HEK293 (cell line): ENCODE results near the gene TWIST2.

Source experiments
- CTCF ChIA-PET: fragments of 350-600 bp; formaldehyde crosslinking; extraction: SDS; loops from one replicate; lab custom pipeline; 2021; ENCODE audit warnings: antibody characterized with exemption; lab: Yijun Ruan, JAX
- POLR2A ChIA-PET: fragments of 300-600 bp; formaldehyde crosslinking; extraction: SDS; loops from one replicate; lab custom pipeline; 2020; ENCODE audit warnings: antibody characterized with exemption, inconsistent platforms; lab: Yijun Ruan, JAX
- H3K27ac ChIP-seq: fragments of 200-500 bp; sonication (Bioruptor generic); 2 replicates; pipeline ENCODE4 v1.5.1; 2014; ENCODE audit warnings: low read depth, low read length, control low read depth, inconsistent platforms; ENCODE audit errors: extremely low read depth
- H3K36me3 ChIP-seq, 2 experiments: fragments of 200-500 bp in 1 of 2; sonication (Bioruptor generic) in 1 of 2; 1 replicate in 1 of 2; 2 replicates in 1 of 2; pipeline ENCODE4 v1.5.1; 2014 to 2017; ENCODE audit warnings: inconsistent platforms in 2 of 2, low read length in 2 of 2; ENCODE audit not compliant: control insufficient read depth in 2 of 2, insufficient read depth in 1 of 2
- H3K4me1 ChIP-seq: fragments of 200-500 bp; sonication (Bioruptor generic); 2 replicates; pipeline ENCODE4 v1.5.1; 2014; ENCODE audit warnings: mild to moderate bottlenecking, low read length, inconsistent platforms; ENCODE audit not compliant: control insufficient read depth, insufficient read depth
- H3K4me3 ChIP-seq: 2 replicates; pipeline ENCODE4 v1.5.1; 2011; ENCODE audit warnings: low read depth, mild to moderate bottlenecking, control low read depth, low read length, moderate library complexity
- H3K9me3 ChIP-seq: fragments of 200-500 bp; sonication (Bioruptor generic); 2 replicates; pipeline ENCODE4 v1.5.1; 2014; ENCODE audit warnings: low read depth, low read length, inconsistent platforms; ENCODE audit not compliant: control insufficient read depth, insufficient read depth
- BCL11A ChIP-seq: fragments of 450-650 bp; formaldehyde crosslinking; IDR thresholded peaks from 2 replicates; pipeline ENCODE4 v1.5.1; 2016; ENCODE audit warnings: low read depth, missing biosample characterization, missing genetic modification characterization
- EGR2 ChIP-seq: fragments of 450-650 bp; formaldehyde crosslinking; IDR thresholded peaks from 2 replicates; pipeline ENCODE4 v1.5.1; 2016; ENCODE audit warnings: low read depth, missing biosample characterization, missing genetic modification characterization
- FEZF1 ChIP-seq: fragments of 450-650 bp; formaldehyde crosslinking; IDR thresholded peaks from 2 replicates; pipeline ENCODE4 v1.5.1; 2016; ENCODE audit warnings: missing biosample characterization, missing genetic modification characterization
- KLF1 ChIP-seq: fragments of 450-650 bp; formaldehyde crosslinking; IDR thresholded peaks from 2 replicates; pipeline ENCODE4 v1.5.1; 2016; ENCODE audit warnings: missing biosample characterization, missing genetic modification characterization
- KLF8 ChIP-seq: fragments of 450-650 bp; formaldehyde crosslinking; IDR thresholded peaks from 2 replicates; pipeline ENCODE4 v1.5.1; 2016; ENCODE audit warnings: missing biosample characterization, missing genetic modification characterization
- YY1 ChIP-seq: fragments of 450-650 bp; formaldehyde crosslinking; IDR thresholded peaks from 2 replicates; pipeline ENCODE4 v1.5.1; 2018; ENCODE audit warnings: missing biosample characterization, missing genetic modification characterization
- ZBTB48 ChIP-seq: fragments of 450-650 bp; formaldehyde crosslinking; IDR thresholded peaks from 2 replicates; pipeline ENCODE4 v1.5.1; 2016; ENCODE audit warnings: missing biosample characterization, missing genetic modification characterization
- ZNF112 ChIP-seq: fragments of 450-650 bp; formaldehyde crosslinking; IDR thresholded peaks from 2 replicates; pipeline ENCODE4 v1.5.0; 2017; ENCODE audit warnings: missing biosample characterization, missing genetic modification characterization
- ZNF16 ChIP-seq: fragments of 450-650 bp; formaldehyde crosslinking; IDR thresholded peaks from 2 replicates; pipeline ENCODE4 v1.5.1; 2016; ENCODE audit warnings: low read depth, missing biosample characterization, missing genetic modification characterization
- ZNF239 ChIP-seq: fragments of 450-650 bp; formaldehyde crosslinking; IDR thresholded peaks from 2 replicates; pipeline ENCODE4 v1.5.1; 2016; ENCODE audit warnings: missing biosample characterization, missing genetic modification characterization
- ZNF24 ChIP-seq: fragments of 450-650 bp; formaldehyde crosslinking; IDR thresholded peaks from 2 replicates; pipeline ENCODE4 v1.5.1; 2016; ENCODE audit warnings: missing biosample characterization, missing genetic modification characterization
- ZNF324 ChIP-seq: fragments of 450-650 bp; formaldehyde crosslinking; IDR thresholded peaks from 2 replicates; pipeline ENCODE4 v1.5.1; 2016; ENCODE audit warnings: missing biosample characterization, missing genetic modification characterization
- ZNF37A ChIP-seq: fragments of 450-650 bp; IDR thresholded peaks from 2 replicates; pipeline ENCODE4 v1.5.1; 2018; ENCODE audit warnings: missing biosample characterization, missing genetic modification characterization
- ZNF391 ChIP-seq: fragments of 450-650 bp; formaldehyde crosslinking; IDR thresholded peaks from 2 replicates; pipeline ENCODE4 v1.5.1; 2016; ENCODE audit warnings: low read depth, missing biosample characterization, missing genetic modification characterization, borderline replicate concordance
- ZNF404 ChIP-seq: fragments of 450-650 bp; formaldehyde crosslinking; IDR thresholded peaks from 2 replicates; pipeline ENCODE4 v1.5.1; 2017; ENCODE audit warnings: missing biosample characterization, missing genetic modification characterization
- ZNF623 ChIP-seq: fragments of 450-650 bp; formaldehyde crosslinking; IDR thresholded peaks from 2 replicates; pipeline ENCODE4 v1.5.1; 2016; ENCODE audit warnings: missing biosample characterization, missing genetic modification characterization
- ZNF664 ChIP-seq: fragments of 450-650 bp; formaldehyde crosslinking; IDR thresholded peaks from 2 replicates; pipeline ENCODE4 v1.5.1; 2016; ENCODE audit warnings: missing biosample characterization, missing genetic modification characterization
- ZNF707 ChIP-seq: fragments of 450-650 bp; formaldehyde crosslinking; IDR thresholded peaks from 2 replicates; pipeline ENCODE4 v1.5.1; 2016; ENCODE audit warnings: missing biosample characterization, missing genetic modification characterization
- ZXDB ChIP-seq: fragments of 450-650 bp; formaldehyde crosslinking; IDR thresholded peaks from 2 replicates; pipeline ENCODE4 v1.5.1; 2016; ENCODE audit warnings: missing biosample characterization, missing genetic modification characterization
- TF ChIP-seq, protein P1 (sequence below): fragments of 450-650 bp; formaldehyde crosslinking; IDR thresholded peaks from 2 replicates; pipeline ENCODE4 v1.5.1; 2016; ENCODE audit warnings: missing biosample characterization, missing genetic modification characterization
- TF ChIP-seq, protein P2 (sequence below): fragments of 450-650 bp; formaldehyde crosslinking; IDR thresholded peaks from 2 replicates; pipeline ENCODE4 v1.5.1; 2016; ENCODE audit warnings: missing biosample characterization, missing genetic modification characterization

The TWIST2 gene

DNA sequence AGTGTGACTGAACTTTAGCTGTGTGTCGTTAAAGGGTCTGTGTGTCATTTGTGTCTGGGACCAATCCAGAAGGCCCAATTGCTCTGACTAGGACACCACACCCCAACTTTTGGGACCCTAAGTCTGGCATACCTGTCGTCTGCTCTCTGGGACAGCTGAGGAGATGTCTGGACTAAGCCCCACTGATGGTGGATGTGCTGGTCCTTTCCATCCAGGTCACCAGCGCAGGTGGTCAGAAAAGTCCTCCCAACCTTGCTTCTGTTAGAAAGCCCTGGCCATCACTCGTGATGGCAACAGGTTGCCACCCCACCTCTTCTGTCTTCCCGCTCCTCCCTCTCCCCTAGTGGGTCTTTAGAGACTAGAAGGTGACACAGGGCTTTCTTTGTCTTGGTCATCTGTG lies 37.6 kb upstream of the TWIST2 start:
- Histone ChIP-seq H3K4me1 (no peaks in the 10 kb centered on the region), H3K4me3 (no peak overlapping the region), H3K27ac (no peak overlapping the region), H3K36me3 (no peaks in the 10 kb centered on the region), H3K9me3 (no peaks in the 10 kb centered on the region; the same call in 1 of the 2 replicates)
- POLR2A ChIA-PET: no interaction called here
- CTCF ChIA-PET: interaction anchor here (0.5 kb wide), 1 partner anchor 22 kb away, joined by 3 read pairs; no protein-coding TSS in a partner anchor
- TF ChIP-seq BCL11A (tag by site-specific recombination) (no peak), ZNF16 (tag by site-specific recombination) (no peak), ZNF391 (tag by site-specific recombination) (no peak), ZNF324 (tag by site-specific recombination) (no peak), ZNF623 (tag by site-specific recombination) (no peak), ZNF664 (no peak), ZNF239 (tag by site-specific recombination) (no peak), ZBTB48 (tag by site-specific recombination) (no peak)

DNA sequence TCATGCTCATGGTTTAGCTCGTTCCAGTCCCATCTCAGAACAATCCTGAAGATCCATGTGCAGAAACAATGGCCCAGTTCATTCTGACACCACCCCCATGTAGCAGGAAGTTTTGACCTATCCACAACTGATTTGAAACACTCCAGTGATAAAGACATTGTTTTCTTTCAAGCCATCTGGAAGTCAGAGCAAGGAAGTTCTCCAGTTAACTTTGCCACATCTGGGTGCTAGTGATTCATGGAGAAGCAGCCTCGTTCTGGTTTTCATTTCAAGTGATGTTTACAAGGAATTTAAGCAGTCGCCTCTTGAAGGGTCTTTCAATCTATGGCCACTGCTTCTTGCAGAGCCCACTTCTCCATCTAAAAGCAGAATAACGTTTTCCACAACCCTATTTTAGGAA lies 36.6 kb upstream of the TWIST2 start:
- no peak overlapping the region for H3K4me3 ChIP-seq
- TF ChIP-seq KLF8 (tag by site-specific recombination): no peak
- CTCF ChIA-PET: interaction anchor here (0.6 kb wide), 1 partner anchor 26 kb away, joined by 3 read pairs; no protein-coding TSS in a partner anchor
- no peaks in the 10 kb centered on the region for H3K4me1 ChIP-seq
- H3K36me3 ChIP-seq: no peaks in the 10 kb centered on the region
- POLR2A ChIA-PET: no interaction called here
- H3K27ac ChIP-seq: no peak overlapping the region
- H3K9me3 ChIP-seq: no peaks in the 10 kb centered on the region; the same call in 1 of the 2 replicates

DNA sequence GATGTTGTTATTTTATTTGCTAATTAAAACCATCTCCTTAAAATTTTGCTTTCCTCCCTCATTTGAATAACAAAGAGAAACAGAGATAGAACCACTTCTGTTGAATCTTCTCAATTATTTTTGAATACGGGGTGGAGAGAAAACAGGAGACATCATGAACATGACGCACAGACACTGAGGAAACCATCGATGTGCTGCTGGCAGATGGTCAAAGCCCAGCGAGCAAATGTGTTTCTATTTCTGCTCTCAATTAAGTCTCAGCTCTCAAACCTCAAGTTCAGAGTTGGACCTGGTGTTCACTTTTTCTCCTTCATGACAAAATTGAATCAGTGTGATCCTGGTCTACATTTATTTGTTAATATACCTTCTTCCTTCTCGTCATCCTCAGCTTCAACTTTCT lies 36.1 kb upstream of the TWIST2 start:
- no peak for TF ChIP-seq ZNF404 (tag by site-specific recombination)
- TF ChIP-seq ZNF37A (tag by site-specific recombination): no peak
- no peak for TF ChIP-seq EGR2 (tag by site-specific recombination)
- TF ChIP-seq ZNF112 (tag by site-specific recombination): no peak
- TF ChIP-seq, protein P1, sequence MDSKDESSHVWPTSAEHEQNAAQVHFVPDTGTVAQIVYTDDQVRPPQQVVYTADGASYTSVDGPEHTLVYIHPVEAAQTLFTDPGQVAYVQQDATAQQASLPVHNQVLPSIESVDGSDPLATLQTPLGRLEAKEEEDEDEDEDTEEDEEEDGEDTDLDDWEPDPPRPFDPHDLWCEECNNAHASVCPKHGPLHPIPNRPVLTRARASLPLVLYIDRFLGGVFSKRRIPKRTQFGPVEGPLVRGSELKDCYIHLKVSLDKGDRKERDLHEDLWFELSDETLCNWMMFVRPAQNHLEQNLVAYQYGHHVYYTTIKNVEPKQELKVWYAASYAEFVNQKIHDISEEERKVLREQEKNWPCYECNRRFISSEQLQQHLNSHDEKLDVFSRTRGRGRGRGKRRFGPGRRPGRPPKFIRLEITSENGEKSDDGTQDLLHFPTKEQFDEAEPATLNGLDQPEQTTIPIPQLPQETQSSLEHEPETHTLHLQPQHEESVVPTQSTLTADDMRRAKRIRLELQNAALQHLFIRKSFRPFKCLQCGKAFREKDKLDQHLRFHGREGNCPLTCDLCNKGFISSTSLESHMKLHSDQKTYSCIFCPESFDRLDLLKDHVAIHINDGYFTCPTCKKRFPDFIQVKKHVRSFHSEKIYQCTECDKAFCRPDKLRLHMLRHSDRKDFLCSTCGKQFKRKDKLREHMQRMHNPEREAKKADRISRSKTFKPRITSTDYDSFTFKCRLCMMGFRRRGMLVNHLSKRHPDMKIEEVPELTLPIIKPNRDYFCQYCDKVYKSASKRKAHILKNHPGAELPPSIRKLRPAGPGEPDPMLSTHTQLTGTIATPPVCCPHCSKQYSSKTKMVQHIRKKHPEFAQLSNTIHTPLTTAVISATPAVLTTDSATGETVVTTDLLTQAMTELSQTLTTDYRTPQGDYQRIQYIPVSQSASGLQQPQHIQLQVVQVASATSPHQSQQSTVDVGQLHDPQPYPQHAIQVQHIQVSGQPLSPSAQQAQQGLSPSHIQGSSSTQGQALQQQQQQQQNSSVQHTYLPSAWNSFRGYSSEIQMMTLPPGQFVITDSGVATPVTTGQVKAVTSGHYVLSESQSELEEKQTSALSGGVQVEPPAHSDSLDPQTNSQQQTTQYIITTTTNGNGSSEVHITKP (tag by site-specific recombination): no peak
- TF ChIP-seq, protein P2, sequence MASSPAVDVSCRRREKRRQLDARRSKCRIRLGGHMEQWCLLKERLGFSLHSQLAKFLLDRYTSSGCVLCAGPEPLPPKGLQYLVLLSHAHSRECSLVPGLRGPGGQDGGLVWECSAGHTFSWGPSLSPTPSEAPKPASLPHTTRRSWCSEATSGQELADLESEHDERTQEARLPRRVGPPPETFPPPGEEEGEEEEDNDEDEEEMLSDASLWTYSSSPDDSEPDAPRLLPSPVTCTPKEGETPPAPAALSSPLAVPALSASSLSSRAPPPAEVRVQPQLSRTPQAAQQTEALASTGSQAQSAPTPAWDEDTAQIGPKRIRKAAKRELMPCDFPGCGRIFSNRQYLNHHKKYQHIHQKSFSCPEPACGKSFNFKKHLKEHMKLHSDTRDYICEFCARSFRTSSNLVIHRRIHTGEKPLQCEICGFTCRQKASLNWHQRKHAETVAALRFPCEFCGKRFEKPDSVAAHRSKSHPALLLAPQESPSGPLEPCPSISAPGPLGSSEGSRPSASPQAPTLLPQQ (tag by site-specific recombination): no peak
- TF ChIP-seq ZXDB (tag by site-specific recombination): no peak
- TF ChIP-seq FEZF1 (tag by site-specific recombination): no peak
- no peak for TF ChIP-seq ZNF707 (tag by site-specific recombination)
- no peak for TF ChIP-seq KLF1 (tag by site-specific recombination)
- no peak for TF ChIP-seq ZNF24
- TF ChIP-seq YY1 (tag by site-specific recombination): no peak
- Histone ChIP-seq H3K9me3 (no peaks in the 10 kb centered on the region; the same call in 1 of the 2 replicates), H3K4me3 (no peak overlapping the region), H3K36me3 (no peaks in the 10 kb centered on the region), H3K4me1 (no peaks in the 10 kb centered on the region), H3K27ac (no peak overlapping the region)
- POLR2A ChIA-PET: no interaction called here
- CTCF ChIA-PET: interaction anchor here (0.6 kb wide), 1 partner anchor 26 kb away, joined by 3 read pairs; no protein-coding TSS in a partner anchor
